Vagina (tissue), 2 donors: ENCODE results near the gene FRMD1. TPM values are rescaled to one million over a fixed set of nuclear protein-coding genes. Genes with fewer than 3 reads are reported as not detected.

ENCODE experiments used
- DNase-seq, 2 donors: peaks; one replicate each; pipeline ENCODE4 v3.0.0-alpha.2; 2017; ENCODE audit errors: extremely low spot score in 2 of 2
- H3K27ac ChIP-seq: fragments of 200-600 bp; sonication (generic); one replicate; pipeline ENCODE4 v1.5.1; 2019
- H3K27me3 ChIP-seq: fragments of 200-600 bp; sonication (generic); one replicate; pipeline ENCODE4 v1.5.1; 2019
- H3K36me3 ChIP-seq, 2 donors: fragments of 200-600 bp; sonication (generic); one replicate each; pipeline ENCODE4 v1.5.1; 2017 to 2019
- H3K4me1 ChIP-seq: fragments of 200-600 bp; sonication (generic); one replicate; pipeline ENCODE4 v1.5.1; 2019
- H3K4me3 ChIP-seq, 2 donors: fragments of 200-600 bp; sonication (generic); 1 replicate in 1 of 2; 2 replicates in 1 of 2; pipeline ENCODE4 v1.5.1; 2016 to 2019
- H3K9me3 ChIP-seq: fragments of 200-600 bp; sonication (generic); one replicate; pipeline ENCODE4 v1.5.1; 2019
- POLR2A ChIP-seq, 2 donors: fragments of 450-650 bp; IDR thresholded peaks; one replicate each; pipeline ENCODE4 v1.6.1; 2017; ENCODE audit warnings: antibody characterized with exemption in 2 of 2, mild to moderate bottlenecking in 2 of 2, moderate library complexity in 2 of 2
- POLR2AphosphoS5 ChIP-seq, 2 donors: sonication (generic); formaldehyde crosslinking; IDR thresholded peaks; one replicate each; pipeline ENCODE4 v1.9.0; 2017; ENCODE audit warnings: antibody characterized with exemption in 2 of 2, mild to moderate bottlenecking in 2 of 2, low read depth in 1 of 2; ENCODE audit not compliant: insufficient read depth in 1 of 2
- intact Hi-C: fragments of 100-400 bp; cut with DNase I; formaldehyde crosslinking; loops from one replicate; pipeline ENCODE4 v1.15.1; 2023
- total RNA-seq: library from RNA; depleted of rRNA; stranded (reverse); fragments of >200 nt; gene quantifications from one replicate; pipeline ENCODE4 v1.2.3, GENCODE V29; 2016
- TF ChIP-seq, protein P1 (sequence below), 3 experiments: fragments of 450-650 bp in 2 of 3; fragments of 200-600 bp in 1 of 3; sonication (generic) in 1 of 3; IDR thresholded peaks; one replicate each; pipeline ENCODE4 v1.5.1; 2017 to 2019; ENCODE audit warnings: antibody characterized with exemption in 3 of 3, mild to moderate bottlenecking in 2 of 3, moderate library complexity in 2 of 3

The FRMD1 gene
- total RNA-seq, 1 donor from 2014 or later: not detected

DNA sequence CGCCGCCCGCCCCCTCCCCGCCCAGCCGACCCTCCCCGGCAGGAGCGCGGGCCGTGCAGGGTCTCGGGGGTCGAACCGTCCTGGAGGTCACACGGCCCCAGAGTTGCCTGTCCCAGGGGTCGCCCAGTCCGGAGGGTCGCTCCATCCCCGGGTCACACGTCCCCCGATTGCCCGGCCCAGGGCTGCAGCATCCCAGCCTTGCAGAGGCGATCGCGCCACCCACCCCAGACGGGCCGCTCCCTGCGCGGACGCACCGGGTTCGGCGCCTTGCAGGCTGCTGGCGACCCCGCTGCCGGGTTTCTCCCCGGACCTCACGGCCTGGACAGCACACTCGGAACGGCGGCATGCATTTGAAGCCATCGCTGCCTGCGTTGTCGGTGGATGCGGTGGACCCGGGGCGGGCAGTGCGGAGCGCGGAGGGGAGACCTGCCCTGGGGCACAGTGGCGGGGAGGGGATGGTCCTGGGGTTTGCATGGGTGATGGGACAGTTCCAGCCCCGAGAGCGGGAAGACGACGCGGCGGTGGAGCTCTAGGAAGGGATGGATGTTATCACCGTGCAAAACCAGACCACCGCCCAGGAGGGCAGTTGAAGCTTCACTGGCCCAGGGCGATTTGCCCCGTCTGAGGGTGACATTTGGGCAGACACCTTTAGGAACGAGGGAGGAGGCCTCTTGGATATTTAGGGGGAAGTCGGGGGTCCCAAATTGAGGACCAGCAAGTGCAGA, 22.7 kb upstream of the FRMD1 start:
- Histone ChIP-seq H3K4me3 (peak overlapping the region in 1 of 2 donors; percentile 36), H3K36me3 (no peaks in the 10 kb centered on the region), H3K9me3 (no peaks in the 10 kb centered on the region), H3K27me3 (no peaks in the 10 kb centered on the region), H3K4me1 (peaks cover 10% of the 10 kb centered on the region), H3K27ac (no peak overlapping the region)
- intact Hi-C loops: no loop called here
- TF ChIP-seq POLR2AphosphoS5 (IDR thresholded peaks at IDR 0.05; ENCODE audit: insufficient read depth in 1 of 2, low read depth in 1 of 2) (no peak), POLR2A (IDR thresholded peaks at IDR 0.05) (no peak)
- TF ChIP-seq, protein P1, sequence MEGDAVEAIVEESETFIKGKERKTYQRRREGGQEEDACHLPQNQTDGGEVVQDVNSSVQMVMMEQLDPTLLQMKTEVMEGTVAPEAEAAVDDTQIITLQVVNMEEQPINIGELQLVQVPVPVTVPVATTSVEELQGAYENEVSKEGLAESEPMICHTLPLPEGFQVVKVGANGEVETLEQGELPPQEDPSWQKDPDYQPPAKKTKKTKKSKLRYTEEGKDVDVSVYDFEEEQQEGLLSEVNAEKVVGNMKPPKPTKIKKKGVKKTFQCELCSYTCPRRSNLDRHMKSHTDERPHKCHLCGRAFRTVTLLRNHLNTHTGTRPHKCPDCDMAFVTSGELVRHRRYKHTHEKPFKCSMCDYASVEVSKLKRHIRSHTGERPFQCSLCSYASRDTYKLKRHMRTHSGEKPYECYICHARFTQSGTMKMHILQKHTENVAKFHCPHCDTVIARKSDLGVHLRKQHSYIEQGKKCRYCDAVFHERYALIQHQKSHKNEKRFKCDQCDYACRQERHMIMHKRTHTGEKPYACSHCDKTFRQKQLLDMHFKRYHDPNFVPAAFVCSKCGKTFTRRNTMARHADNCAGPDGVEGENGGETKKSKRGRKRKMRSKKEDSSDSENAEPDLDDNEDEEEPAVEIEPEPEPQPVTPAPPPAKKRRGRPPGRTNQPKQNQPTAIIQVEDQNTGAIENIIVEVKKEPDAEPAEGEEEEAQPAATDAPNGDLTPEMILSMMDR (IDR thresholded peaks at IDR 0.05): no peak
- no peak for DNase-seq

DNA sequence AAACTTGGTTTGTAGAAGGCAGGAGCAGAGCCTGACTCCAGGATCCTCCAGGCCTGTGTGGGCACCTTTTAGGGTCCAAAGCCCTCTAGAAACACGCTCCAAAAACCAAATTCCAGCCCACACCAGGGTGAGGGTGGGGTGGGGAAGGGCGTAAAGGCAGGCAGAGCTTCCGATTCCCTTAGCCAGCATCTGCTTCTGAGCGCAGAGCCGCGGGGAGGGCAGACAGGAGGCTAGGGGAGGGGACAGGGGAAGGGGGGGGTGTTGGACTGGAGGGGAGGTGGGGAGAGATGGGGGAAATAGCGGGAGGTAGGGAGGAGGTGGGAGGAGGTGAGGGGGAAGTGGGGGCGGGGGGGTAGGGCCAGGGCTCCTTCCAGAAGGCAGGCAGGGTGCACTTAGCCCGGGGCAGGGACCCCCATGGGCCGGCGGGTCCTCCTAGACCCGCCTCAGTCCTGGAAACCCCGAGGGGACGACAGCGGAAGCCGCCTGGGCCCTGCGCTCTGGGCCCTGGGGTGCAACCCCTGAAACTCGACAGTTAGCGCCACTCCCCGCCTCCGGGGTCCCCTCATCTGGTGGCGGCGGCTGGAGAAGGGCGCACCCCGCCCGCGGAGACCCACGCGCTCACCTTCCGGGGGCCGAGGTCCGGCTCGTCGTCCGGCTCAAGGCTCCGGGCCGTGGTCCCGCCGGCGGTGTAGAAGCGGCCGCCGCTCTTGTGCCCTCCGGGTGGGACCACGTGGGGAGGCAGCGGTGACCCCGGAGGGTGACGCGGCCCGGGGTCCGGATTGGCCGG, 22.0 kb upstream of the FRMD1 start:
- intact Hi-C loops: no loop called here
- Histone ChIP-seq H3K27ac (no peak overlapping the region), H3K4me1 (peaks cover 10% of the 10 kb centered on the region), H3K27me3 (no peaks in the 10 kb centered on the region), H3K4me3 (peak overlapping the region in 1 of 2 donors; percentile 36), H3K36me3 (no peaks in the 10 kb centered on the region), H3K9me3 (no peaks in the 10 kb centered on the region)
- TF ChIP-seq POLR2A (IDR thresholded peaks at IDR 0.05) (no peak), POLR2AphosphoS5 (IDR thresholded peaks at IDR 0.05; ENCODE audit: insufficient read depth in 1 of 2, low read depth in 1 of 2) (no peak)
- TF ChIP-seq, protein P1 (IDR thresholded peaks at IDR 0.05): no peak
- no peak for DNase-seq

DNA sequence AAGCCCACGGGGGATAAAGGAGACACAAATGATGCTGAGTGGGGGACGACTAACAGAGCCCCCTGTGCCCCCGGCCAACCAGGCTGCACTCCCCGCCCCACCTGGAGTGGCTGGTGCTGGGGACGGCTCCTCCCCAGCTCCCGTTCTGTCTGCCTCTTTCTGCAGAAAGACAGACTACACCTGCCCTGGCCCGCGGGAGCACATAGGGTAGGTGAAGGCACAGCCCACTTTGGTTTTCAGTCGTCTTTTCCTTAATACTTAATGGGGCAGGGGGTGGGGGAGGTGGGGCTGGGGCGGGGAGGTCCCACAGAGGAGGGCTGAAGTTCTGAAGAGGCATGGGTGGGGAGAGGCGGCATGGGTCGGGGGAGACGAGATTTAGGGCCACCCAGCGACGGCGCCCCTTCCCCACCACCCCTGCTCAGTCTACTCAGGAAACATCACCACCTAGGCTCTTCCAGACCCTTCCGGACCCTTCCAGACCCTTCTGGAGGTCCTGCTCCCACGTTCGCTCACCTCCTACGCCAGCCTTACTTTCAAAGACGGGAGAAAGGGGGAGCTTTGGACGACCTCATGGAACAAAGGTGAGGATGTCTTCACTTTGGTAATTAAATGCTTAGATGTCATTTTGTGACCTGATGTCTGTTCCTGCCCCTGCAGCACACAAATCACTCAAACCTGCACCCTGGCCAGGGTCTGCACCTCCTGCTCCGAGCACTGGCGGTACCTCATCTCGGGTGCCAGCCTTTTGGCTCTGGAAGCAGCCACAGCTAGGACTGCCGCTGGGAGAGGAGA, 21.2 kb upstream of the FRMD1 start:
- peaks cover 10% of the 10 kb centered on the region for H3K4me1 ChIP-seq

DNA sequence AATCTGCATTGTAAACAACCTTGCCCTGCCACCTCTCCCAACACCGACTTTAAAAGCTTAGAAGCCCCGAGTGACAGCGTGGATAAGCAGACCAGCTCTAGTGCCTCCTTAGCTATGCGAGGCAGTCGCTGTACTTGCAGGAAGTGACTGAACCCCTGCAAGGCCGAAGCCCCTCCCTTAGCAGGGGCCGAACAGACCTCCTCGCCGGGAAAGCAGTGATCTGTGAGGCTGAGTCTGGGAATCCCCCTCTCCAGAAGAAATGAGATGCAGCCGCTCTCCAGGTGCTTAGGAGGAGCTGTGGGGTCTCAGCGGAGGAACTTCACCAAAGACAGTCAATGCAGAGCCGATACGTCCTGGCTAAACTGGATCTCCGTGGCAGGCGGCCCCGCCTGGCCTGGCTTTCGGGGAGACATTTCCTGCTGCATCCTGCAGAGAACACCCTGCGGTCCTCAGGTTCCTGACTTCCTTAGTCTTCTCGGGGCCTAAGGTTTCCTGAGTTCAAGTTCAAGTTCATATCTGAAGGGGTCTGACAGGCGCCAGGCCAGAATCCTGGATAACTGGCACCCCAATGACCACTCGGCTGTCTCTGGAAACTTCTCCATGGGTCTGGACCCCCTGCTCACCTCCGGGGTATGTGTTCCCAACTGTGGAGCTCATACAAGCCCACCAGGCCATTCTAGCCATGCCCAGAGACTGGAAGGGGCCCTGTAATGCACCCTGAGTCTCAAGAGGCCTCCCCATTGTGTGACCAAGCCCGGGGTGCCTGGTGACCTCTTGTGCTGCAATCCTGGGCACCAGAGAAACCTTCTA, 20.4 kb upstream of the FRMD1 start:
- TF ChIP-seq POLR2AphosphoS5 (IDR thresholded peaks at IDR 0.05; ENCODE audit: insufficient read depth in 1 of 2, low read depth in 1 of 2) (no peak), POLR2A (IDR thresholded peaks at IDR 0.05) (no peak)
- intact Hi-C loops: no loop called here
- DNase-seq: no peak
- Histone ChIP-seq H3K36me3 (no peaks in the 10 kb centered on the region), H3K27ac (no peak overlapping the region), H3K4me1 (peaks cover 10% of the 10 kb centered on the region), H3K9me3 (no peaks in the 10 kb centered on the region), H3K27me3 (no peaks in the 10 kb centered on the region), H3K4me3 (no peak overlapping the region)

More for the DNA sequence above, 21.2 kb upstream of the FRMD1 start:
- no peaks in the 10 kb centered on the region for H3K9me3 ChIP-seq
- TF ChIP-seq, protein P1 (IDR thresholded peaks at IDR 0.05): no peak
- TF ChIP-seq POLR2AphosphoS5 (IDR thresholded peaks at IDR 0.05; ENCODE audit: insufficient read depth in 1 of 2, low read depth in 1 of 2) (no peak), POLR2A (IDR thresholded peaks at IDR 0.05) (no peak)
- no peak overlapping the region for H3K27ac ChIP-seq
- H3K4me3 ChIP-seq: no peak overlapping the region
- intact Hi-C loops: no loop called here
- no peaks in the 10 kb centered on the region for H3K27me3 ChIP-seq
- DNase-seq: no peak
- no peaks in the 10 kb centered on the region for H3K36me3 ChIP-seq
